Panc1 (cell line): ENCODE results near the gene TNFRSF1B.

Experiments
- POLR2AphosphoS5 ChIP-seq: IDR thresholded peaks from 2 replicates; pipeline ENCODE4 v1.6.1; 2012; ENCODE audit warnings: mild to moderate bottlenecking, low read depth, low read length, moderate library complexity
- TCF7L2 ChIP-seq: IDR thresholded peaks from 2 replicates; pipeline ENCODE4 v1.6.1; 2011; ENCODE audit warnings: mild to moderate bottlenecking, low read depth, low read length, inconsistent platforms
- TF ChIP-seq, protein P1 (sequence below): fragments of 450-650 bp; IDR thresholded peaks from 2 replicates; pipeline ENCODE4 v1.5.1; 2017; ENCODE audit warnings: mild to moderate bottlenecking

DNA sequence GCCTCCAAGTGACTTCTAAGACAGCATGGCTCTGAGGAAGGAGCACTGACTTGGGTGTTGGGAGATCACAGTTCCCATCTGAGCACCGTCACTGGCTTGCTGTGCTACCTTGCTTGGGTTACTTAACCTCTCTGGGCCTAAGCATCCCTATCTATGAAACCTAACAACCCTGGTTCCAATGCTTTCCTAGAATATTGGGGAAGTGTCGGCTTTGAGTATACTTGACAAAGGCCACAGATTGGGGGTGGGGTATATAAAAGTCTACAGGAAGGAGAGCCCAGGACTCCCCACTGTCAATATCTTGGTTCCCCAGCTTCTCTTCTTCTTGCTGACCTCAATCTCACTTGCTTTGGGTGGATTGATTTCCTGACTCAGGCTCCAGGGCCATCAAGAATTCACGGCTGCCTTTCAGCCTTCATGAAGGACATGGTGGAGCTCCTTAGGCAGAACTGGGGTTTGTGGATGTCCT, 6.3 kb downstream of the TNFRSF1B start:
- TF ChIP-seq, protein P1, sequence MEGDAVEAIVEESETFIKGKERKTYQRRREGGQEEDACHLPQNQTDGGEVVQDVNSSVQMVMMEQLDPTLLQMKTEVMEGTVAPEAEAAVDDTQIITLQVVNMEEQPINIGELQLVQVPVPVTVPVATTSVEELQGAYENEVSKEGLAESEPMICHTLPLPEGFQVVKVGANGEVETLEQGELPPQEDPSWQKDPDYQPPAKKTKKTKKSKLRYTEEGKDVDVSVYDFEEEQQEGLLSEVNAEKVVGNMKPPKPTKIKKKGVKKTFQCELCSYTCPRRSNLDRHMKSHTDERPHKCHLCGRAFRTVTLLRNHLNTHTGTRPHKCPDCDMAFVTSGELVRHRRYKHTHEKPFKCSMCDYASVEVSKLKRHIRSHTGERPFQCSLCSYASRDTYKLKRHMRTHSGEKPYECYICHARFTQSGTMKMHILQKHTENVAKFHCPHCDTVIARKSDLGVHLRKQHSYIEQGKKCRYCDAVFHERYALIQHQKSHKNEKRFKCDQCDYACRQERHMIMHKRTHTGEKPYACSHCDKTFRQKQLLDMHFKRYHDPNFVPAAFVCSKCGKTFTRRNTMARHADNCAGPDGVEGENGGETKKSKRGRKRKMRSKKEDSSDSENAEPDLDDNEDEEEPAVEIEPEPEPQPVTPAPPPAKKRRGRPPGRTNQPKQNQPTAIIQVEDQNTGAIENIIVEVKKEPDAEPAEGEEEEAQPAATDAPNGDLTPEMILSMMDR = no peak
- TF ChIP-seq TCF7L2 = no peak
- no peak for TF ChIP-seq POLR2AphosphoS5
